ENCODE data around the gene SCN2A.

- TF ChIP-seq CAMTA2 (CRISPR knock-in tag; conservative IDR thresholded peaks at IDR 0.05) (no peak), IRF2 (CRISPR knock-in tag; IDR thresholded peaks at IDR 0.05) (no peak), FOSL1 (tag; conservative IDR thresholded peaks at IDR 0.05) (no peak), NRF1 (conservative IDR thresholded peaks at IDR 0.05 in 1 of 2, IDR thresholded peaks at IDR 0.05 in 1 of 2) (no peak), CGGBP1 (CRISPR knock-in tag; IDR thresholded peaks at IDR 0.05) (no peak), CREB3 (tag; conservative IDR thresholded peaks at IDR 0.05; ENCODE audit: low read depth) (no peak), MAZ (CRISPR knock-in tag; conservative IDR thresholded peaks at IDR 0.05 in 1 of 2, IDR thresholded peaks at IDR 0.05 in 1 of 2) (no peak), ZKSCAN3 (CRISPR knock-in tag; IDR thresholded peaks at IDR 0.05) (no peak)
These were observed 181.0 kb downstream of the SCN2A start for GRCh38 chr2:165420231-165420630.
